Measurements from ENCODE around the gene OR2K2. TPM values are rescaled to one million over a fixed set of nuclear protein-coding genes. Genes with fewer than 3 reads are reported as not detected.

Gene OR2K2
- total RNA-seq, 2 donors from 2014 or later = not detected

- H3K4me3 ChIP-seq (ENCODE audit: low read length) = no peak overlapping the region
- H3K9ac ChIP-seq (ENCODE audit: extremely low read depth, low read length, poor library complexity, severe bottlenecking) = no peak overlapping the region
- H3K27ac Mint-ChIP-seq = no peak overlapping the region
- H3K36me3 Mint-ChIP-seq (ENCODE audit: low read depth) = peaks cover 62% of the 10 kb centered on the region
- no peaks in the 10 kb centered on the region for H3K27me3 ChIP-seq (ENCODE audit: control insufficient read depth, insufficient read depth, low read length, poor library complexity, severe bottlenecking)
- H3K4me3 Mint-ChIP-seq = no peak overlapping the region
- H3K4me1 ChIP-seq (ENCODE audit: control insufficient read depth, insufficient read depth, low read length) = no peaks in the 10 kb centered on the region
- no peak for DNase-seq
- H3K9me3 Mint-ChIP-seq = no peaks in the 10 kb centered on the region
- TF ChIP-seq CTCF (conservative IDR thresholded peaks at IDR 0.05) = no peak
- H3K36me3 ChIP-seq (ENCODE audit: control insufficient read depth, insufficient read depth, low read length) = peaks cover 89% of the 10 kb centered on the region
- H3K9me3 ChIP-seq (ENCODE audit: control insufficient read depth, low read length) = no peaks in the 10 kb centered on the region
- H3K27me3 Mint-ChIP-seq (ENCODE audit: insufficient read depth) = no peaks in the 10 kb centered on the region
- no peaks in the 10 kb centered on the region for H3K4me1 Mint-ChIP-seq
- H3K27ac ChIP-seq (ENCODE audit: low read depth, low read length) = no peak overlapping the region
- 93 to 96% methylated on average over 4 to 6 of the region's 6 CpGs for WGBS, 2 experiments (ENCODE audit: insufficient coverage in 1 of 2, insufficient read length in 1 of 2)
Observed at GRCh38 chr9:111372297-111372696, 42.3 kb upstream of the OR2K2 start.

- peaks cover 70% of the 10 kb centered on the region for H3K36me3 ChIP-seq (ENCODE audit: control insufficient read depth, insufficient read depth, low read length)
- H3K9me3 Mint-ChIP-seq = no peaks in the 10 kb centered on the region
- H3K9me3 ChIP-seq (ENCODE audit: control insufficient read depth, low read length) = no peaks in the 10 kb centered on the region
- TF ChIP-seq CTCF (conservative IDR thresholded peaks at IDR 0.05) = no peak
- WGBS, 2 experiments (ENCODE audit: insufficient coverage in 1 of 2, insufficient read length in 1 of 2) = 100% methylated on average over 1 of the region's 1 CpG; no CpG with 5 or more reads in 1 of the 2 experiments
- no peaks in the 10 kb centered on the region for H3K27me3 Mint-ChIP-seq (ENCODE audit: insufficient read depth)
- H3K36me3 Mint-ChIP-seq (ENCODE audit: low read depth) = peaks cover 65% of the 10 kb centered on the region
- no peak overlapping the region for H3K27ac Mint-ChIP-seq
- H3K9ac ChIP-seq (ENCODE audit: extremely low read depth, low read length, poor library complexity, severe bottlenecking) = no peak overlapping the region
- no peak overlapping the region for H3K4me3 Mint-ChIP-seq
- no peak overlapping the region for H3K4me3 ChIP-seq (ENCODE audit: low read length)
- DNase-seq = no peak
- no peaks in the 10 kb centered on the region for H3K4me1 ChIP-seq (ENCODE audit: control insufficient read depth, insufficient read depth, low read length)
- no peaks in the 10 kb centered on the region for H3K27me3 ChIP-seq (ENCODE audit: control insufficient read depth, insufficient read depth, low read length, poor library complexity, severe bottlenecking)
- no peak overlapping the region for H3K27ac ChIP-seq (ENCODE audit: low read depth, low read length)
- H3K4me1 Mint-ChIP-seq = peaks cover 8% of the 10 kb centered on the region
Observed at GRCh38 chr9:111366978-111367377, 37.0 kb upstream of the OR2K2 start.

- Mint-ChIP-seq H3K27me3 (ENCODE audit: insufficient read depth) (no peaks in the 10 kb centered on the region), H3K27ac (no peak overlapping the region), H3K9me3 (no peaks in the 10 kb centered on the region), H3K4me1 (peaks cover 16% of the 10 kb centered on the region), H3K36me3 (ENCODE audit: low read depth) (peaks cover 38% of the 10 kb centered on the region), H3K4me3 (no peak overlapping the region)
- WGBS, 2 experiments (ENCODE audit: insufficient coverage in 1 of 2, insufficient read length in 1 of 2) = 91 to 95% methylated on average over 4 to 5 of the region's 5 CpGs
- no peaks in the 10 kb centered on the region for H3K4me1 ChIP-seq (ENCODE audit: control insufficient read depth, insufficient read depth, low read length)
- no peak overlapping the region for H3K9ac ChIP-seq (ENCODE audit: extremely low read depth, low read length, poor library complexity, severe bottlenecking)
- H3K27me3 ChIP-seq (ENCODE audit: control insufficient read depth, insufficient read depth, low read length, poor library complexity, severe bottlenecking) = no peaks in the 10 kb centered on the region
- no peaks in the 10 kb centered on the region for H3K9me3 ChIP-seq (ENCODE audit: control insufficient read depth, low read length)
- H3K4me3 ChIP-seq (ENCODE audit: low read length) = no peak overlapping the region
- peaks cover 47% of the 10 kb centered on the region for H3K36me3 ChIP-seq (ENCODE audit: control insufficient read depth, insufficient read depth, low read length)
- no peak overlapping the region for H3K27ac ChIP-seq (ENCODE audit: low read depth, low read length)
- TF ChIP-seq CTCF (conservative IDR thresholded peaks at IDR 0.05) = no peak
- no peak for DNase-seq
Observed at GRCh38 chr9:111362526-111362925, 32.5 kb upstream of the OR2K2 start.

Data from endodermal cell (in vitro differentiated cells).